Naive thymus-derived CD4-positive, alpha-beta T cell (primary cell): Measurements from ENCODE around the gene TTC8. TPM values are rescaled to one million over a fixed set of nuclear protein-coding genes. Genes with fewer than 3 reads are reported as not detected.

Experiments
- polyA plus RNA-seq, 2 donors: library from polyadenylated mRNA; unstranded; fragments of 300-500 nt; fragmentation: Illumina TruSeq; gene quantifications; one replicate each; pipeline ENCODE4 v1.2.3, GENCODE V29; 2021
- total RNA-seq, 6 experiments: library from RNA in 5 of 6; stranded (reverse) in 5 of 6; gene quantifications; 1 replicate in 5 of 6; 2 replicates in 1 of 6; pipeline ENCODE4 v1.2.3 and lab custom pipeline; 2021 to 2026

TTC8 gene
- total and polyA plus RNA-seq, 7 experiments from 2014 or later = 1.3 to 3.4 (median 2.1) TPM

Other genes starting within 250 kb of the TTC8 start
- 1 to 10 TPM; 1.3 to 6.4 (median 5.4) TPM for gene EML5, start 31.7 kb upstream of the TTC8 start, total RNA-seq
- 1 to 10 TPM in 1 of 2 donors, under 1 TPM in 1; 0.40 to 1.8 TPM for gene EML5, start 31.7 kb upstream of the TTC8 start, polyA plus RNA-seq